HG03045 (cell line): ENCODE results near the gene MED22.

Experiments
- ATAC-seq: cut with Tn5 transposase; IDR thresholded peaks from one replicate; pipeline ENCODE4 v1.9.1; 2021; ENCODE audit warnings: mild to moderate bottlenecking, moderate library complexity; ENCODE audit not compliant: unreplicated experiment

The MED22 gene

GRCh38 chr9:133356391-133357091 lies 8.6 kb upstream of the MED22 start, which contains the start of the genes SURF1 and SURF2:
Gene SURF1 (minus strand): TSS chr9:133356487. CDS start chr9:133356453, 34 bp downstream.
Gene SURF2 (plus strand): TSS chr9:133356550. CDS start chr9:133356593, 43 bp downstream.
- peak; percentile 57 for ATAC-seq

- peak; percentile 32 for ATAC-seq
Observed at GRCh38 chr9:133355881-133356357, 8.0 kb upstream of the MED22 start.

GRCh38 chr9:133354766-133355165 lies 6.8 kb upstream of the MED22 start:
- no peak for ATAC-seq

- ATAC-seq: no peak
Observed at GRCh38 chr9:133353548-133353947, 5.6 kb upstream of the MED22 start.

GRCh38 chr9:133352635-133353340 lies 4.9 kb upstream of the MED22 start:
- ATAC-seq: no peak

- ATAC-seq: no peak
Observed at GRCh38 chr9:133351908-133352634, 4.1 kb upstream of the MED22 start.

- ATAC-seq: no peak
Observed at GRCh38 chr9:133351526-133351907, 3.6 kb upstream of the MED22 start.

- no peak for ATAC-seq
Observed at GRCh38 chr9:133349965-133350616, 2.2 kb upstream of the MED22 start.

- no peak for ATAC-seq
Observed at GRCh38 chr9:133348718-133349573, 1.0 kb upstream of the MED22 start.

- peak; percentile 20 for ATAC-seq
Observed at GRCh38 chr9:133347515-133347984, 381 bp downstream of the MED22 start.

- ATAC-seq: no peak
Observed at GRCh38 chr9:133346021-133346785, 1.7 kb downstream of the MED22 start.

- ATAC-seq: no peak
Observed at GRCh38 chr9:133345596-133345995, 2.3 kb downstream of the MED22 start.

- no peak for ATAC-seq
Observed at GRCh38 chr9:133344979-133345378, 3.0 kb downstream of the MED22 start.

GRCh38 chr9:133344071-133344470 lies 3.9 kb downstream of the MED22 start:
- no peak for ATAC-seq

- ATAC-seq: no peak
Observed at GRCh38 chr9:133342570-133342969, 5.4 kb downstream of the MED22 start.

GRCh38 chr9:133342069-133342406 lies 5.9 kb downstream of the MED22 start:
- no peak for ATAC-seq

- no peak for ATAC-seq
Observed at GRCh38 chr9:133341369-133342068, 6.4 kb downstream of the MED22 start.

GRCh38 chr9:133340916-133341315 lies 7.0 kb downstream of the MED22 start:
- no peak for ATAC-seq

- no peak for ATAC-seq
Observed at GRCh38 chr9:133340256-133340655, 7.7 kb downstream of the MED22 start.
